Measurements from ENCODE around the gene SLC16A13. TPM values are rescaled to one million over a fixed set of nuclear protein-coding genes. Genes with fewer than 3 reads are reported as not detected.
"Not testable (repeated sequence)": the region's sequence is repeated elsewhere in the genome, so short reads cannot be mapped to it uniquely, and the experiment has no call there.

The SLC16A13 gene, protein sequence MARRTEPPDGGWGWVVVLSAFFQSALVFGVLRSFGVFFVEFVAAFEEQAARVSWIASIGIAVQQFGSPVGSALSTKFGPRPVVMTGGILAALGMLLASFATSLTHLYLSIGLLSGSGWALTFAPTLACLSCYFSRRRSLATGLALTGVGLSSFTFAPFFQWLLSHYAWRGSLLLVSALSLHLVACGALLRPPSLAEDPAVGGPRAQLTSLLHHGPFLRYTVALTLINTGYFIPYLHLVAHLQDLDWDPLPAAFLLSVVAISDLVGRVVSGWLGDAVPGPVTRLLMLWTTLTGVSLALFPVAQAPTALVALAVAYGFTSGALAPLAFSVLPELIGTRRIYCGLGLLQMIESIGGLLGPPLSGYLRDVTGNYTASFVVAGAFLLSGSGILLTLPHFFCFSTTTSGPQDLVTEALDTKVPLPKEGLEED
- total RNA-seq (2014; rRNA removed; shearing (Covaris generic)): 0.34 TPM in 1 of 2 replicates, not detected in the other

DNA sequence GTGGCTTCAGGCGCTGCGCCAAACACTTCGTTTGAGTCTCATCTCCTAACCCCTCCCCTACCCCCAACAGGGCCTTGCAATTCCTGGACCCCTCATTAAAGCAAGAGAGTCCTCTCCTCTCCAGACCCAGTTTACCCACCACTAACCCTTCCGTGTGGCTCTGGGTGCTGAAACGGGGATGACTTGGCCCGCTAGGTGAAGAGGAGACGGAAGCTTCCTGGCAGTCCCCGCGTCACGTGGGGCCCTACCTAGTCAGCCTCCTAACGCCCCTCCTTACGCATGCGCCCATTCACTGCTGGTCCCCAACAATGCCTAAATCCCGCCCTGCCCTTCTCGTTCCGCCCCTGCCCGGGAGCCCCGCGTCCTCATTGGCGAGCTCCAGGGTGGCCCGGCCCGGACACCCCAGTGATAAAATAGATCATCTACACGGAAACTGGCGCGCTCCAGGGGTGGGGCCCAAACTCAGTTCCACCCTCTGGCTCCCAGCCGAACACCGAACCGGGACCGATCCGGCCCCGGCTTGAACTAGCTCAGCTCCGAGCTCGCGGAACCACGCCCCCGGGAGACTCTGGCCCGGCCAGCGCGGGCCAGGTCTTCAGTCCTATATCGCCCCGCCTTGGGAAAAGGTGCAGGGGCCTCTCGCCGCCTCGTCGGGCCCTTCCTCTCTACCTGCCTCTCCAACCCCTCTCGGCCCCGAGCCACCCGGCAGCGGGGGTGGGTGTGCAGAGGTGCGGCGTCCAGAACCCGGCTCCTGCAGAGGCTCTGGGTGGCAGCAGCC lies at the start of gene SLC16A13:
SLC16A13 (plus strand) TSS at position 425 of the 778 bp plus-strand sequence. CDS start 368 bp downstream, outside the sequence.
- peak; percentile 99 for DNase-seq (ENCODE audit: low read depth)

DNA sequence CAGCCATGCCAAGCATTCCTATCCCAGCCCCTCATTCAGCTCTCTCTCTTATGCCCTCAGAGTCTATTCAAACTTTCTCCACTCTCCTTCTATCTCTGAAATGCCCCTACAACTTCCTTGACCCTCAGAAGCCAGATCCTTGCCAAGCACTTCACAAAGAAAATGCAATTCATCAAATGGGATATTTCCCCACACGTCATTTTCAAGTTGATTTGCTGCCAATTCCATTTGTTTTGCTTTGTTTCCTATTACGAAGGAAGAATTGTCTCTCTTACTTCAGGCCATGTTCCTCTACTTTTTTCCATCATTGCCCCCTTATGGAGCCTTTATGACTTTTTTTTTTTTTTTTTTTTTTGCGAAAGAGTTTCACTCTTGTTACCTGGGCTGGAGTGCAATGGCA lies 49.1 kb upstream of the SLC16A13 start:
- no peak for DNase-seq (ENCODE audit: low read depth)

DNA sequence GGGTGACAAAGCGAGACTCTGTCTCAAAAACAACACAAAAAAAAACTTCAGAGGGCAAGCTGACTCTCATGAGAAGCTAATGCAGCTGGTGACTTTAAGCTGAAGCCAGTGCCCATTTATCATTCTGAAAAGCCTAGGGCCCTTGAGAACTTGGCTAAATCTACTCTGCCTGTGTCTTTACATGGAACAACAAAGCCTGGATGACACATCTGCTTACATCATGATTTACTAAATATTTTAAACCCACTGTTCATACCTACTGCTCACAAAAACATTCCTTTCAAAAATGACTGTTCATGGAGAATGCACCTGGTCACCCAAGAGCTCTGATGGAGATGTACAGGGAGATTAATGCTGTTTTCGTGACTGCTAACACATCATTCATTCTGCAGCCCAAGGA lies 46.0 kb upstream of the SLC16A13 start:
- DNase-seq (ENCODE audit: low read depth): no peak

DNA sequence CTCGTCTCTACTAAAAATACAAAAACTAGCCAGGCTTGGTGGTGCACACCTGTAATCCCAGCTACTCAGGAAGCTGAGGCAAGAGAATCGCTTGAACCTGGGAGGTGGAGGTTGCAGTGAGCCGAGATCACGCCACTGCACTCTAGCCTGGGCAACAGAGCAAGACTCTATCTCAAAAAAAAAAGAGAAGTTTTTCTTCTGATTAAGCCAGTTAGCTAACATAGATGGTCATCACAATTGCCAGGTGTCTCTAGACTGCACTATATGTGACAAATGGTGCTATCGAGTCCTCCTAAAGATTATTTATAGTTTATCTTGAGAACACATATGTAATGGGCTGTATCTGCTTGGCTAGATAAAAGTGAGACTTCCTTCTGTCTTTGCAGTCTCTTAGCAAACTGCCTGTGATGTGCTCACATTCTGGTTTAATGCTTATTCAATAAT lies 42.2 kb upstream of the SLC16A13 start:
- DNase-seq (ENCODE audit: low read depth): not testable (repeated sequence)

DNA sequence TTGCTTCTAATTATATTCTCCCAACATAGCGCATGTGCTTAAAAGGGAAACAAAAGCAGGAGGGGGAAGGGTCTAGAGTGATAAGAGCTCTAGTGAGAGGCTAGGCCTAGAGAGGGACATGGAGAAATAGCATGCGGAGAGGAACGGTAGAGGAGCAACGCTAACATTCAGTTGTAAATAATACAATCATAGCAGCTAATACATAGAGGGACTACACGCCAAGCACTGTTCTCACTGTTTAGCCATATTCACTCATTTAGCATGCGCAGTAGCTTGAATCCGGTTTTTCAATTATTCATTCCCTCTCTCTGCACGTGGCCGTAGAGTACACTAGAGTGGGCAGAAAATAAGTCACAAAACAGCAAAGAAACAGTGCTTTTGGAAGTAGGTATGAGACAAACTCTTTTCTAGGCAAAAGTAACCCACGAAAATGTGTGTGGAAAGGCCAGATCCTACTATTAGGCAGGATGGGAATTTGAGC lies 41.7 kb upstream of the SLC16A13 start:
- no peak for DNase-seq (ENCODE audit: low read depth)

DNA sequence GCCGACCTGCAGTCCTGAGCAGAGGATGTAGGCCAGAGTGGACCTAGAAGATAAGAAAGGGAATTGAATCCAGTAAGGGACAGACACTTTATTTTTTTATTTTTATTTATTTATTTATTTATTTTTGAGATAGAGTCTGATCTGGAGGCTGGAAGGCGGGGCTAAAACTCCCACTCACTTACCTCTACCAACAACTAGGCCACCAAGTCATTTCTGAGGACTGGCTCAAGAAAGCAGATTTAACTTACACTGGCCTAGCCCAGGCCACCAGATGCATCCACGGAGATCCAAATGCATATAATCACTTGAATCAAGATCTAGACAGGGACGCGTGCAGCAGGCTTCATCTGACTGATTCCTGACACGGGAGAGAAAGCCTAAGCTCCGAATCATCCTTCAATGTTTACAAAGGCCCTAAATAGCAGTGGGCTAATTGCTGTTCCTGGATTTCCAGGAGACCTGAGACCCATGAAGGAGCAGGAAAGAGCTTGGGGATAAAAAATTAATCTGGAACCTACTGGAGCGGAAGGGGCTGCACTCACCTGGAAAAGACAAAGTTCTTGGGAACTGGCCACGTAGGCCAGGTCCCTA lies 41.1 kb upstream of the SLC16A13 start:
- no peak for DNase-seq (ENCODE audit: low read depth)

DNA sequence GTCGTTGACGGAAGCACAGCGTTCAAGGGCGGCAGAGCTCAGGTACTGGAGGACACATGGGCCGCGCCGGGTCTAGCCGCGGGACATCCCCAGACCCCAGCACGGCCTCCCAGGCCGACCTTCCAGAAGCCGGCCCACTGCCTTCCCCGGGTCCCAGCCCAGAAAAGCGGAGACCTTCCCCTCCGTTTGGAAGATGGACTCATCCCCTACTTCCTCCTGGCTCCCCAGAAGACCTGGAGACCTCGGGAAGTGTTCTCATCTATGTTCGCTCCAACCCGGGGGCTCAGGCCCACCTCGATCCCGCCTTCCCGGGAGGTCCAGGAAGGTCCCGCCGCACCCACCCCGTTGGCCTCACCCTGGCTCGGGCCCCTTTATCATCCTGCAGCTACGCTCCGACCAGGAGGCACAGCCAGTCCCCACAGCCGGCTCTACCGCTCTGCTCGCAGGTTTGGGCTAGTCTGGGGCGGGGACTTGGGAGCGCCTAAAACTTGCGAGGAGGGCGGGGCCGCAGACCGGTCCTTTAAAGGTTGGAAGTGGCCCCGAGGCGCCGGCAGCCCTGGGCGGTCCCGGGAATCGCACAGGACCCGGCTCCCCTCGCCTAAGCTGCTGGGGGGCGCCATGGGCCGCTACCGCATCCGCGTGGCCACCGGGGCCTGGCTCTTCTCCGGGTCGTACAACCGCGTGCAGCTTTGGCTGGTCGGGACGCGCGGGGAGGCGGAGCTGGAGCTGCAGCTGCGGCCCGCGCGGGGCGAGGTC lies 40.1 kb upstream of the SLC16A13 start, which contains the start of gene ALOX12:
ALOX12 (plus strand) TSS at position 550 of the 756 bp plus-strand sequence; CDS start at position 619, 69 bp downstream.
- DNase-seq (ENCODE audit: low read depth): no peak

DNA sequence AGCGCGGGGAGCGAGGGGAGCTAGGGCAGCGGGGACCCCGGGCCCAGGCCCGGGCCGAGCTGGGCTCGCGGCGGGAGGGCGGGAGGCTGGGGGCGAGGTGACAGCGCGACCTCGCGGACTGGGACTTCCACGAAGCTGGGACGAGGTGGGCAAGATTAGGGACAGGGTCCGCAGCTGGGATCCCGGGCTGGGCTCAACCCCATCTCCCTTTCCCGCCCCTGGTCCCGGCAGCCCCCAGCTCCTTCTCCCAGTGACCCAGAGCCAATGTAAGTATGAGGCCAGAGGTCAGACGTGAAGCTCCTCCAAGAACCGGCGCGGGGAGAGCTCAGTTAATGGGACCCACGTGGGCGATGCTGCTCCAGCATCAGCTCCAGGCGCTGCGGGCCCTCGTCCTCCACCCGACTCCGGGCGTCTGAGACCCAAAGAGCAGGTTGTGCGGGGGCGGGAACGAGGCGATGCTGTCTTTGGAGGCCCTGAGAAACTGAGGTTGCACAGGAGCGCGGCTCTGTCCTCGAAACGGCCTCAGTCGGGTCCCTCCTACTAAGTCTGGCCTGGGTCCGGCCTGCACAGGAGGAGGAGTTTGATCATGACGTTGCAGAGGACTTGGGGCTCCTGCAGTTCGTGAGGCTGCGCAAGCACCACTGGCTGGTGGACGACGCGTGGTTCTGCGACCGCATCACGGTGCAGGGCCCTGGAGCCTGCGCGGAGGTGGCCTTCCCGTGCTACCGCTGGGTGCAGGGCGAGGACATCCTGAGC lies 39.4 kb upstream of the SLC16A13 start:
- no peak for DNase-seq (ENCODE audit: low read depth)

DNA sequence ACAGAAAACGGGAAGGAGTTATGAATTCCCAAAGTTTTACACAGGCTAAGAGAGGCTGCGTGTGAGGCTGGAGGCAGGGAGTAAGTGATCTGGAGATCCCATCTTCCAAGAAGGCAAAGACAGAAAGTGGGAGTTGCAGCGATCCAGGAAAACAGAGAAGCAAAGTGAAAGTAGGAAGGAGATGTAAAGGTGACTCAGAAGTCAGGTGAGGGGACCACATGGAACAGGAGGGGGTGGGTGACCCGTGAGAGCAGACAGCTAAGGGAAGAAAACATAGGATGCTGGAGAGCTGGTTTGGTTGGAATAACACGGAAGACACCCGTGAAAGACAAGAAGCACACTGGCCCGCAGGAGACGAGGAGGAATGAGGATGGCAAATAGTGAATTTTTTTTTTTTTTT lies 38.6 kb upstream of the SLC16A13 start:
- no peak for DNase-seq (ENCODE audit: low read depth)

DNA sequence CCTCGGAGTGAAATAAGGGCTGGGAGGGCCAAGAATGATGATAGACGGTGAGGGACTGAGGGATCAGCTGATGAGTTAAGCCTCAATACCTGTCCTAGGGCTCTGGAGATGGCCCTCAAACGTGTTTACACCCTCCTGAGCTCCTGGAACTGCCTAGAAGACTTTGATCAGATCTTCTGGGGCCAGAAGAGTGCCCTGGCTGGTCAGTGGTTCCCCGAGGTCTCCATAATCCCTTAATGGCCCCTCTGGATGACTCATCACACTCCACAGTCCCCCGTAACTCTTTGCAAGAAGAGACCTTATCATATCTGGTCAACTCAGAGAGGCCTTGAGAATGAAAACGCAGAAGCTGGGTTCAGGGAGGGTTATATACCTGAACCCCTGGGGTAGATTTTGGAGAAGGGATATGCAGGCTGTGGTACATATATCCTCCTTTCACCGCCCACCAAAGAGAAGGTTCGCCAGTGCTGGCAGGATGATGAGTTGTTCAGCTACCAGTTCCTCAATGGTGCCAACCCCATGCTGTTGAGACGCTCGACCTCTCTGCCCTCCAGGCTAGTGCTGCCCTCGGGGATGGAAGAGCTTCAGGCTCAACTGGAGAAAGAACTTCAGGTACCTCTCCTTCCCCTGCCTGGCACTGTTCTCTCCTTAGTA lies 36.8 kb upstream of the SLC16A13 start:
- no peak for DNase-seq (ENCODE audit: low read depth)

DNA sequence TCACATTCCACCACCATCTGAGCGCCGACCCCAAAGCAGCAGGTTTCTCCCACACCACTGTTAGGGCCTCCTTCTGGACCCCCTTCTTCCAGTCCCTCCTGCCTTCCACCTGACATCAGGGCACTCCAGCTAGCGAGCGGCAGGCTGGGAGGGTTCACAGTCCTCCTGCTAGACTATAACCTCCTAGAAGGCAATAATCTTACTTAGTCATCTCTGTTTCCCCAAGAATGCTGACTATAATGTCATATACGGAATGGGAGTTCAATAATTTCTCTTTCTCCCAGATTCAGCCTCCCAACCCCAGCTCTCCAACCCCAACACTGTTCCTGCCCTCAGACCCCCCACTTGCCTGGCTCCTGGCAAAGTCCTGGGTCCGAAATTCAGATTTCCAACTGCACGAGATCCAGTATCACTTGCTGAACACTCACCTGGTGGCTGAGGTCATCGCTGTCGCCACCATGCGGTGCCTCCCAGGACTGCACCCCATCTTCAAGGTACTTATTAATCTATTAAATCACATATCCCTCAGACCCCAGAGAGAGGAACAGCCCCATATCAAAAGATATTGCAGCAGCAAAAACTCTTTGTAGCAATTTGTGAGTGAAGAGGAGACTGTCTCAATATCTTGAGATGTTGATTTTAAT lies 34.4 kb upstream of the SLC16A13 start:
- DNase-seq (ENCODE audit: low read depth): peak; percentile 54

DNA sequence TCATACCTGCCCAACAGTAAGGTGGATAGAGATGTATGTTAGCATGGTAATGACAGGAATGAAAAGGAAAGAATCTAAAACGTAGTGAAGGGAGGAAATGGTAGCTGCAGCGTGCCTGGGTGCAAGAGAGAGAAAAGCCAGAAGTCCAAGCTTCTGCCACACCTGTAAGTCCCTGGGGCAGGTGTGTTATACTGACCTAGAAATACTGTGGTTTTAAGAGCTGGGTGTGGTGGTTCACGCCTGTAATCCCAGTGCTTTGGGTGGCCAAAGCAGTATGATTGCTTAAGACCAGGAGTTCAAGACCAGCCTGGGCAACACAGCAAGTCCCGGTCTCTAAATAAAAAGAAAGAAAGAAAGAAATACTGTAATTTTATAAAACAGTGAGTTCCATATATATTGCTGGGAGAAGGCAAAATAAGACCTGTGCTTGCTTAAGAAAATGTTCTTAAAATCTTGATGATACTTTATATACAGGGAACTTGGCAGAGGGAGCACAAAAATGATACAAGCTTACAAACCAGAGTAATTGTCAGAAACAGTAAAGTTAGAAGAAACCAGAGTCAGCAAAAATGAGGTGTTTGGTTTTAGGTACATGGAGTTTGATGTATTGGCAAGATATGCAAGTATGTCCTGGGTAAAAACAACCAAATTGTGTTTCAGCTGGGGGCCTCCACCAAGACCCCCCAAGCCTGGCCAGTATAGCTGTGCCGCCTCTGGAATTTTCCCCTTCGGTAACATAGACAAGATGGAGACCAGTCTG lies 33.3 kb upstream of the SLC16A13 start:
- no peak for DNase-seq (ENCODE audit: low read depth)

DNA sequence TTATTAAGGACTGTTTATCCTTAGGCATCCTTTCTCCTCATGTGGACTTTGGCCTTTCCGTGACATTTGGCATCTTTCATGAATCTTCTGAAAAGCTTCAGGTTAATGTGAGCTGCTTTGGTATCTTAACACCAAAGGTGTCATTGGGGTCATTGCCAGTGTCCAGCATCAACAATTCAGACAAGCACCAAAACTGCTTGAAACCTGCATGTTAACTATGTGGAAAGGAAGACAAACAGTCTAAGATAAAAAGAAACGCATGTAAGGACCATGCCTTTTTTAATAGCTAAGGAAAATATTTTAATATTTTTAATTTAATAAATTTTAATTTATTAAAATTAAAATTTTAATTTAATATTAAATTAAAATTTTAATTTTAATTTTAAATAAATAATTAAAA lies 32.1 kb upstream of the SLC16A13 start:
- DNase-seq (ENCODE audit: low read depth): no peak

DNA sequence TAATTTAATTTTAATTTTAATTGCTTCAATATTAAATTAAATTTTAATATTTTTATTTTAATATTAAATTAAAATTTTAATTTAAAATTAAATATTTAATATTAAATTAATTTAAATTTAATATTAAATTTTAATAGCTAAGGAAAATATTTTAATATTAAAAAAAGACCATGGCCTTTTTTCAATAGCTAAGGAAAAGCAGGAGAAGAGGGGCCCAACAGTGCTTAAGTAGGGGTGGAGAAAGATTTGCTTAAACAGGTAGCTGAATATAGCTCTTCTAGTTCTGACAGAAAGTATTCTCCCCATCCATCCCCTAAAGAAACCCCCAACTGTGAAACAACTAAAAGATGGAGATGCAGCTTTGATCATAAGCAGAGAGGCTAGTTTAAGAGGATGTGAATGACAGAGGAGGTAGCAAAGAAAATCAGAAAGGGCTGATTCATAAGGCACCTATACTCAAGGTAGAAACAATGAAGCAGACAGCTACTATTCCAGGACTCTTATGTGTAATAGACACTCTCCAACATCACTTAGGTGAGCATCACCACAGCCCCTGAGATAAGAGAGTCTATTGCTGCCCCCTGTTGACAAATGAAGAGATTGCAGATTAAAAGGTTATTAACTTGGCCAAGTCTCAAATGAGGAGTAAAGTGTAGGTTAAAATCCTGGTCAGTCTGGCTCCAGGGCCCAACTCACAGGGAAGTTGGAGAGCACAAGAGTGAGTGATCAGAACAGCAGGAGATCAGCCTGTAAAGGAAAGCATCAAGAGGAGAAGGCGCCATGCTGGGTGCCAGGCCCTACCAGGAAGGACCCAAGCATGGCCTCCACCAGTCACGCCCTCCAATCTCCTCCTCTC lies 31.2 kb upstream of the SLC16A13 start:
- DNase-seq (ENCODE audit: low read depth): peak; percentile 54

DNA sequence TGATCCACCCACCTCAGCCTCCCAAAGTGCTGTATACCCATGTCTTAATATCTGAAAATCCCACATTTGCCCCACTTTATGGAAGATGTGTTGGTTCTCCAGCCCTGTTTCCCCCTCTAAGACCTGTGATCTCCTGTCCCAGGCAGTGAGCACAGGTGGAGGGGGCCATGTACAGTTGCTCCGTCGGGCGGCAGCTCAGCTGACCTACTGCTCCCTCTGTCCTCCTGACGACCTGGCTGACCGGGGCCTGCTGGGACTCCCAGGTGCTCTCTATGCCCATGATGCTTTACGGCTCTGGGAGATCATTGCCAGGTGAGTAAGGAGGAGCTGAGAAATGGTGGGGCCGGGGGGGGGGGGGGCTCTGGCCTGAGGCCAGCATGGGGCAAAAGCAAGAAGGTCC lies 30.1 kb upstream of the SLC16A13 start:
- DNase-seq (ENCODE audit: low read depth): no peak

DNA sequence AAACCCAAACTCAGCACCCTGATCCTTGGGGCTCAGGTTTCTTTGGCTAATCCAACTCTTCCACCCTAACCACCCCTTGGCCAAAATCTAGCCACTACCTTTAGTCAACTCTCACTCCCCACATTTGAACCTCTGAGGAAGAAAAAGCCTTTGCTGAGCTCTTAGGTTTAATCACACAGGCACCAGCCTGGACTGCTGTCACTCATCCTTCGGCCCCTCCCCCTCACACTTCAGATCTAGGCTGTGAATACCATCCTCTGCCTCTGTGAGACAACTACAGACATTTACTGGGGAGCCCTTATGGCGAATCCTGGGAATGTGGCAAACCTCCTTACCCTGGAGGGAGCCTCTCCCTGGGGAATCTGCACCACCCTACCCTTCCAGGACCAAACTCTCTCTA lies 28.7 kb upstream of the SLC16A13 start:
- DNase-seq (ENCODE audit: low read depth): no peak

DNA sequence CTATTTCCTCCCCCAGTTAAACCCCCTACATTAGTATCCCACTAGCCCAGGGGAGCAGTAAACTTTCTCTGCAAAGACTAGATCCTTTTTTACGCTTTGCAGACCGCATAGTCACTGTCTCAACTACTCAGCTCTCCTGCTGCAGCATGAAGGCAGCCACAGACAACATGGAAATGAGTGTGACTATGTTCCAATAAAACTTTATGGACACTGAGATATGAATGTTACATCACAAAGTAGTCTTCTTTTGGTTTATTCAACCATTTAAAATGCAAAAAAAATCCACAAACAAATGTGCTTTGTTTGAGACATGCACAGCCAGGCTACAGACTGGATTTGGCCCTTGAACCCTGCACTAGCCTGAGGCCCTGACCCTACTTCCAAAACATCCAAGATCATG lies 25.3 kb upstream of the SLC16A13 start:
- no peak for DNase-seq (ENCODE audit: low read depth)

DNA sequence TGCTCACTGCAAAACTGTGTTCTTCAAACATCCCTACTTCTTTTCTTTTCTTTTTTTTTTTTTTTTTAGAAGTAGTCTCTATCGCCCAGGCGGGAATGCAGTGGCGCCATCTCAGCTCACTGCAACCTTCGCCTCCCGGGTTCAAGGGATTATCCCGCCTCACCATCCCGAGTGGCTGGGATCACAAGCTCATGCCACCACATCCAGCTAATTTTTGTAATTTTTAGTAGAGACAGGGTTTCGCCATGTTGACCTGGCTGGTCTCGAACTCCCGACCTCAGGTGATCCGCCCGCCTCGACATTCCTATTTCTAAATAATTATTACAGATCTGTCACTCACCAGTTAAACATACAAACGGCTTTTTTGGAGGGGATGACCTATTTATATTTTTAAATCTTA lies 24.4 kb upstream of the SLC16A13 start:
- DNase-seq (ENCODE audit: low read depth): no peak
